GM12874 (cell line): Measurements from ENCODE around the gene ZBTB49.

Experiments
- CTCF ChIP-seq: IDR thresholded peaks from 2 replicates; pipeline ENCODE4 v1.5.1; 2011; ENCODE audit warnings: low read depth, mild to moderate bottlenecking, control low read depth, low read length, moderate library complexity; ENCODE audit not compliant: insufficient read depth

Gene ZBTB49

GRCh38 chr4:4289941-4290850 lies at the start of gene ZBTB49, which contains the start of gene LYAR:
Gene ZBTB49, plus strand, starts transcription at chr4:4290251. Its CDS starts 9,695 bp downstream, at chr4:4299946.
Gene LYAR, minus strand, starts transcription at chr4:4290154. Its CDS starts 6,412 bp downstream, at chr4:4283742.
- TF ChIP-seq CTCF, result no peak

- no peak for TF ChIP-seq CTCF
Observed at GRCh38 chr4:4245172-4245571, 44.9 kb upstream of the ZBTB49 start.

- no peak for TF ChIP-seq CTCF
Observed at GRCh38 chr4:4247696-4248028, 42.4 kb upstream of the ZBTB49 start.

- TF ChIP-seq CTCF, result no peak
Observed at GRCh38 chr4:4248029-4248884, 41.8 kb upstream of the ZBTB49 start, which contains the start of gene TMEM128. Gene TMEM128, minus strand, starts transcription at chr4:4248223. Its CDS starts 21 bp downstream, at chr4:4248202.

GRCh38 chr4:4248885-4249203 lies 41.2 kb upstream of the ZBTB49 start:
- TF ChIP-seq CTCF, result no peak

- no peak for TF ChIP-seq CTCF
Observed at GRCh38 chr4:4249866-4250265, 40.2 kb upstream of the ZBTB49 start.

- no peak for TF ChIP-seq CTCF
Observed at GRCh38 chr4:4254199-4254598, 35.9 kb upstream of the ZBTB49 start.
